K562 (cell line): ENCODE data around the gene RPTOR. TPM values are rescaled to one million over a fixed set of nuclear protein-coding genes. Genes with fewer than 3 reads are reported as not detected.

ENCODE experiments used
- BRF1 ChIP-seq: IDR thresholded peaks from 3 replicates; pipeline ENCODE4 v1.6.1; 2011; ENCODE audit warnings: borderline replicate concordance, mild to moderate bottlenecking; ENCODE audit not compliant: insufficient read length; ENCODE audit errors: extremely low read depth
- CCNT2 ChIP-seq: IDR thresholded peaks from 2 replicates; pipeline ENCODE4 v1.6.1; 2011; ENCODE audit warnings: borderline replicate concordance, low read depth, mild to moderate bottlenecking, moderate library complexity, mixed read lengths, low read length; ENCODE audit not compliant: insufficient read length; ENCODE audit errors: extremely low read depth
- ETV1 ChIP-seq: fragments of 450-650 bp; conservative IDR thresholded peaks from 2 replicates; pipeline ENCODE4 v1.6.1; 2016; ENCODE audit warnings: missing genetic modification characterization, control low read depth, low read depth, missing compliant biosample characterization
- FOXJ2 ChIP-seq: fragments of 200-800 bp; sonication (Bioruptor generic); IDR thresholded peaks from 2 replicates; pipeline ENCODE4 v1.6.1; 2016; ENCODE audit warnings: missing genetic modification characterization, missing compliant biosample characterization
- KLF16 ChIP-seq: IDR thresholded peaks from 2 replicates; pipeline ENCODE4 v1.6.1; 2016; ENCODE audit warnings: antibody characterized with exemption
- LEF1 ChIP-seq: fragments of 450-650 bp; IDR thresholded peaks from 2 replicates; pipeline ENCODE4 v1.6.1; 2016; ENCODE audit warnings: mild to moderate bottlenecking
- MAFG ChIP-seq: fragments of 450-650 bp; conservative IDR thresholded peaks from 2 replicates; pipeline ENCODE4 v1.6.1; 2016; ENCODE audit warnings: missing genetic modification characterization, missing compliant biosample characterization
- NR2C1 ChIP-seq, 2 experiments: fragments of 450-650 bp; IDR thresholded peaks; 2 replicates each; pipeline ENCODE4 v1.6.1; 2017; ENCODE audit warnings: mild to moderate bottlenecking in 2 of 2, antibody characterized with exemption in 1 of 2, inconsistent platforms in 1 of 2, missing compliant biosample characterization in 1 of 2, missing genetic modification characterization in 1 of 2
- NR2C2 ChIP-seq, 2 experiments: fragments of 200-800 bp in 1 of 2; sonication (Bioruptor generic) in 1 of 2; sonication (generic) in 1 of 2; formaldehyde crosslinking in 1 of 2; IDR thresholded peaks; 2 replicates each; pipeline versions ENCODE4 v1.6.1 to v1.8.0; 2016 to 2022; ENCODE audit warnings: mild to moderate bottlenecking in 1 of 2, missing compliant biosample characterization in 1 of 2, missing genetic modification characterization in 1 of 2, missing genetic modification reagents in 1 of 2
- NR2F6 ChIP-seq: fragments of 450-650 bp; formaldehyde crosslinking; IDR thresholded peaks from 2 replicates; pipeline ENCODE4 v1.4.0; 2020; ENCODE audit warnings: mild to moderate bottlenecking
- SIN3A ChIP-seq, 2 experiments: fragments of 150-350 bp in 1 of 2; IDR thresholded peaks; 2 replicates each; pipeline ENCODE4 v1.6.1; 2011 to 2016; ENCODE audit warnings: borderline replicate concordance in 2 of 2, low read depth in 2 of 2, low read length in 2 of 2, mild to moderate bottlenecking in 2 of 2, moderate library complexity in 2 of 2; ENCODE audit not compliant: control insufficient read depth in 1 of 2
- THRAP3 ChIP-seq: fragments of 450-650 bp; IDR thresholded peaks from 2 replicates; pipeline ENCODE4 v1.6.1; 2016; ENCODE audit warnings: mild to moderate bottlenecking, inconsistent platforms, borderline replicate concordance
- ZBTB7A ChIP-seq: IDR thresholded peaks from 2 replicates; pipeline ENCODE4 v1.6.1; 2011; ENCODE audit warnings: low read depth, mild to moderate bottlenecking, low read length, moderate library complexity, borderline replicate concordance; ENCODE audit not compliant: control insufficient read depth
- ZFP36 ChIP-seq: fragments of 150-350 bp; IDR thresholded peaks from 2 replicates; pipeline ENCODE4 v1.6.1; 2018; ENCODE audit warnings: low read length, low read depth; ENCODE audit not compliant: partially characterized antibody
- ZNF239 ChIP-seq: fragments of 250-450 bp; sonication (Bioruptor Pico); IDR thresholded peaks from 2 replicates; pipeline ENCODE4 v1.4.0; 2020; ENCODE audit warnings: mild to moderate bottlenecking
- ZNF584 ChIP-seq: fragments of 200-800 bp; sonication (Bioruptor generic); IDR thresholded peaks from 2 replicates; pipeline ENCODE4 v1.6.1; 2016; ENCODE audit warnings: low read depth, mild to moderate bottlenecking, missing genetic modification characterization, missing compliant biosample characterization
- polyA plus RNA-seq, 8 experiments: library from polyadenylated mRNA; depleted of rRNA in 4 of 8; stranded (reverse) in 5 of 8; unstranded in 3 of 8; fragments of >200 nt; fragmentation: Nextera tagmentation in 2 of 8; fragmentation: Illumina TruSeq in 1 of 8; extraction: Ambion mirVana in 2 of 8; extraction: Trizol in 1 of 8; gene quantifications; 2 replicates each; pipeline versions ENCODE4 v1.2.1 to v1.2.3, GENCODE V29; 2011 to 2014; ENCODE audit warnings: inconsistent platforms in 1 of 8, missing spikeins in 1 of 8
- total RNA-seq, 7 experiments: library from RNA; depleted of rRNA in 6 of 7; stranded (reverse); fragments of >200 nt in 6 of 7; fragmentation: Illumina TruSeq in 2 of 7; extraction: Trizol in 2 of 7; gene quantifications; 2 replicates each; pipeline versions ENCODE4 v1.2.1 to v1.2.3, GENCODE V29; 2011 to 2021; ENCODE audit warnings: low replicate concordance in 1 of 7
- TF ChIP-seq, protein P1 (sequence below): fragments of 450-650 bp; formaldehyde crosslinking; IDR thresholded peaks from 2 replicates; pipeline ENCODE4 v1.4.0; 2022; ENCODE audit warnings: mild to moderate bottlenecking, moderate library complexity
- TF ChIP-seq, protein P2 (sequence below): sonication (generic); formaldehyde crosslinking; IDR thresholded peaks from 2 replicates; pipeline ENCODE4 v1.8.0; 2022; ENCODE audit warnings: mild to moderate bottlenecking, missing genetic modification reagents
- TF ChIP-seq, protein P3 (sequence below): fragments of 250-450 bp; sonication (Bioruptor Pico); IDR thresholded peaks from 2 replicates; pipeline ENCODE4 v1.9.0; 2021; ENCODE audit warnings: mild to moderate bottlenecking, inconsistent platforms
- TF ChIP-seq, protein P4 (sequence below): fragments of 250-450 bp; sonication (Bioruptor Pico); IDR thresholded peaks from 2 replicates; pipeline ENCODE4 v1.5.1; 2021; ENCODE audit warnings: mild to moderate bottlenecking

Gene RPTOR
- total and polyA plus RNA-seq, 9 of the 15 experiments (the other 6 are each of a cell fraction or from before 2014, with no cell fraction given), result 0.24 to 54.1 (median 10.2) TPM

DNA sequence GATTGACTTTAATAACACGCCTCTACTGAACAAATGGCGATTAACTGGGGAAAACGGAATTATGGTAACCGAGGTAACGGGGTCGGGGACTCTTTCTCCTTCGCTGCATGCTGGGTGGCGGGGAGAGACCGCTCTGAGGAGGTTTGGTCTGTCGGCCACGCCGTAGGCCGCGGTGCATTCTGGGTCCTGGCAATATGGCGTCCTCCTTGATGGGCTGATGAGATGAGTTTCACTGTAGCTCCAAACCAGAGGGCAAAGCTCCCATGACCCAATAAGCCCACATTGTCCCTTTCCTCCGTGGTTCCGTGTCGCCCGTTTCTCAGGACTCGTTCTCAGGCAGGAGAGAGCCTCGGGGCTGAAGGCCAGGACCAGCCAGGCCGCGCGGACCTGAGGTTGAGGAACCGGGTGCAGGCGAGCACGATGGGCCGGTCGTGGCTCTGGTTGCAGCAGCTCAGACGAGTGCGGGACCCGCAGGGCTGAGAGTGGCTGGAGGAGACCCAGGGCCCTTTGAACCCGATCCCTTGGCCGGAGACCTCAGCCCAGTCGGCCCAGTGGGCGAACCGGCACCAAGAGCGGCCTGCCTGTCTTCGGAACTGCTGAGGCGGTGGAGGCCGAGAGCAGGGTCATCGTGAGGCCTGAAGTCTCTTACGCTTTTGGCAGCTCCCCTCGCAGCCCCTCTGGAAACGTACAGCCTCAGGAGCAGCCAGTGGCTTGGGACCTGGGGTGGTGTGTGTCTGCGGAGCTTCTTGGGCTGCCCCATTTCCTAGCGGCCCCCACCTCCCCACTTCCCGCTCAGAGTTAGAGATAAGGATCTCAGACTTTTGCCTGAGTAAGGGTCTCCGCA, at the start of gene RPTOR (continued):
- TF ChIP-seq ETV1 (tag) (no peak), THRAP3 (no peak), KLF16 (peak; percentile 91), ZNF239 (CRISPR knock-in tag) (no peak), SIN3A (IDR thresholded peaks at IDR 0.05; ENCODE audit: borderline replicate concordance in 2 of 2, control insufficient read depth in 1 of 2, low read depth in 2 of 2, low read length in 2 of 2) (peak in 1 of 2 experiments; percentile 83; a peak in 1 of 4 replicates), NR2F6 (no peak), LEF1 (peak; percentile 30; the same call in 1 of the 2 replicates), NR2C1 (IDR thresholded peaks at IDR 0.05) (peak; percentile 51; the same call in 1 of the 2 replicates), NR2C1 (tag; IDR thresholded peaks at IDR 0.05) (peak; percentile 68; the same call in 1 of the 2 replicates), ZBTB7A (peak; percentile 34; the same call in 1 of the 2 replicates), ZFP36 (no peak), NR2C2 (CRISPR knock-in tag; IDR thresholded peaks at IDR 0.05) (peak; percentile 76; the same call in 1 of the 2 replicates), NR2C2 (tag; IDR thresholded peaks at IDR 0.05) (peak; percentile 56), BRF1 (no peak), CCNT2 (no peak), ZNF584 (0 out of 2 replicates have a peak, but pooled peaks have one; percentile 40), FOXJ2 (tag) (0 out of 2 replicates have a peak, but pooled peaks have one; percentile 26), MAFG (no peak)
- TF ChIP-seq, protein P1, sequence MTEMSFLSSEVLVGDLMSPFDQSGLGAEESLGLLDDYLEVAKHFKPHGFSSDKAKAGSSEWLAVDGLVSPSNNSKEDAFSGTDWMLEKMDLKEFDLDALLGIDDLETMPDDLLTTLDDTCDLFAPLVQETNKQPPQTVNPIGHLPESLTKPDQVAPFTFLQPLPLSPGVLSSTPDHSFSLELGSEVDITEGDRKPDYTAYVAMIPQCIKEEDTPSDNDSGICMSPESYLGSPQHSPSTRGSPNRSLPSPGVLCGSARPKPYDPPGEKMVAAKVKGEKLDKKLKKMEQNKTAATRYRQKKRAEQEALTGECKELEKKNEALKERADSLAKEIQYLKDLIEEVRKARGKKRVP (CRISPR knock-in tag), result no peak
- TF ChIP-seq, protein P2, sequence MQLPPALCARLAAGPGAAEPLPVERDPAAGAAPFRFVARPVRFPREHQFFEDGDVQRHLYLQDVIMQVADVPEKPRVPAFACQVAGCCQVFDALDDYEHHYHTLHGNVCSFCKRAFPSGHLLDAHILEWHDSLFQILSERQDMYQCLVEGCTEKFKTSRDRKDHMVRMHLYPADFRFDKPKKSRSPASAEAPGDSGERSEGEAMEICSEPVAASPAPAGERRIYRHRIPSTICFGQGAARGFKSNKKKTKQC (CRISPR knock-in tag), result peak; percentile 97
- TF ChIP-seq, protein P3, sequence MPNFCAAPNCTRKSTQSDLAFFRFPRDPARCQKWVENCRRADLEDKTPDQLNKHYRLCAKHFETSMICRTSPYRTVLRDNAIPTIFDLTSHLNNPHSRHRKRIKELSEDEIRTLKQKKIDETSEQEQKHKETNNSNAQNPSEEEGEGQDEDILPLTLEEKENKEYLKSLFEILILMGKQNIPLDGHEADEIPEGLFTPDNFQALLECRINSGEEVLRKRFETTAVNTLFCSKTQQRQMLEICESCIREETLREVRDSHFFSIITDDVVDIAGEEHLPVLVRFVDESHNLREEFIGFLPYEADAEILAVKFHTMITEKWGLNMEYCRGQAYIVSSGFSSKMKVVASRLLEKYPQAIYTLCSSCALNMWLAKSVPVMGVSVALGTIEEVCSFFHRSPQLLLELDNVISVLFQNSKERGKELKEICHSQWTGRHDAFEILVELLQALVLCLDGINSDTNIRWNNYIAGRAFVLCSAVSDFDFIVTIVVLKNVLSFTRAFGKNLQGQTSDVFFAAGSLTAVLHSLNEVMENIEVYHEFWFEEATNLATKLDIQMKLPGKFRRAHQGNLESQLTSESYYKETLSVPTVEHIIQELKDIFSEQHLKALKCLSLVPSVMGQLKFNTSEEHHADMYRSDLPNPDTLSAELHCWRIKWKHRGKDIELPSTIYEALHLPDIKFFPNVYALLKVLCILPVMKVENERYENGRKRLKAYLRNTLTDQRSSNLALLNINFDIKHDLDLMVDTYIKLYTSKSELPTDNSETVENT, result peak; percentile 24; the same call in 1 of the 2 replicates
- TF ChIP-seq, protein P4, sequence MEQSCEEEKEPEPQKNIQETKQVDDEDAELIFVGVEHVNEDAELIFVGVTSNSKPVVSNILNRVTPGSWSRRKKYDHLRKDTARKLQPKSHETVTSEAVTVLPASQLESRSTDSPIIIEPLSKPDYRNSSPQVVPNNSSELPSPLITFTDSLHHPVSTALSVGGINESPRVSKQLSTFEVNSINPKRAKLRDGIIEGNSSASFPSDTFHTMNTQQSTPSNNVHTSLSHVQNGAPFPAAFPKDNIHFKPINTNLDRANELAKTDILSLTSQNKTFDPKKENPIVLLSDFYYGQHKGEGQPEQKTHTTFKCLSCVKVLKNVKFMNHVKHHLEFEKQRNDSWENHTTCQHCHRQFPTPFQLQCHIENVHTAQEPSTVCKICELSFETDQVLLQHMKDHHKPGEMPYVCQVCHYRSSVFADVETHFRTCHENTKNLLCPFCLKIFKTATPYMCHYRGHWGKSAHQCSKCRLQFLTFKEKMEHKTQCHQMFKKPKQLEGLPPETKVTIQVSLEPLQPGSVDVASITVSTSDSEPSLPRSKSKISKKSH (CRISPR knock-in tag), result no peak
